NT2/D1 (cell line): ENCODE data around the gene HNF1B.

ENCODE experiments used
- DNase-seq: peaks from one replicate; pipeline ENCODE4 v3.0.0-alpha.2; 2011; ENCODE audit warnings: low read depth, low spot score
- H3K27me3 ChIP-seq: 2 replicates; pipeline ENCODE4 v1.6.0; 2011; ENCODE audit warnings: mild to moderate bottlenecking; ENCODE audit not compliant: insufficient read length, insufficient read depth
- H3K36me3 ChIP-seq: 2 replicates; pipeline ENCODE4 v1.6.1; 2011; ENCODE audit warnings: mild to moderate bottlenecking, low read length, mixed read lengths; ENCODE audit not compliant: insufficient read depth, insufficient read length
- H3K4me1 ChIP-seq: 2 replicates; pipeline ENCODE4 v1.5.1; 2011; ENCODE audit not compliant: insufficient read depth, insufficient read length
- H3K4me3 ChIP-seq: 2 replicates; pipeline ENCODE4 v1.5.1; 2011; ENCODE audit warnings: low read depth; ENCODE audit not compliant: insufficient read length
- H3K9ac ChIP-seq: 2 replicates; pipeline ENCODE4 v1.6.0; 2011; ENCODE audit warnings: low read depth; ENCODE audit not compliant: insufficient read length
- H3K9me3 ChIP-seq: 2 replicates; pipeline ENCODE4 v1.5.1; 2011; ENCODE audit warnings: mild to moderate bottlenecking, low read length; ENCODE audit not compliant: insufficient read depth
- SUZ12 ChIP-seq: IDR thresholded peaks from 2 replicates; pipeline ENCODE4 v1.6.1; 2011; ENCODE audit not compliant: insufficient read length, insufficient read depth; ENCODE audit errors: extremely low read depth
- YY1 ChIP-seq: IDR thresholded peaks from 2 replicates; pipeline ENCODE4 v1.6.1; 2011; ENCODE audit not compliant: insufficient read length, insufficient read depth
- ZNF274 ChIP-seq: IDR thresholded peaks from 2 replicates; pipeline ENCODE4 v1.6.1; 2011; ENCODE audit warnings: mild to moderate bottlenecking, low read depth, low read length

Gene HNF1B

DNA sequence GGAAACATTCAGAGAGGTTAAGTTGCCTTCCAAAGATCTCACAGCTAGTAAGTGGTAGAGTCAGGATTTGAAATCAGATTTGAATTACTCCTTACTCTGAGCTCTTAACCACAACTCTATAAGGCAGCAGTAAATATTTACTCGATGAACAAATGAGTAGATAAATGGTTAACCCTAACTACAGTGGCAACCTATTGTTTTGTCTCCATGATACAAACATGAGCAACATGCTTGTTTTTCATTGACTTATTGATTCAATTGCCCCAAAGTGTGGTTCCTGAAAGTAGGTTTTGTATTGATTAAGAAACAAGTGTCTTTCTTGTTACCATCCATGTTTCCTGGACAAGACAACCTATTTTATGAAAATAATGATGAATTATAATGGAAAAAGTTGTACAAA, 66.8 kb downstream of the HNF1B start:
- no peaks in the 10 kb centered on the region for H3K27me3 ChIP-seq
- TF ChIP-seq ZNF274 (no peak), SUZ12 (no peak), YY1 (no peak)

DNA sequence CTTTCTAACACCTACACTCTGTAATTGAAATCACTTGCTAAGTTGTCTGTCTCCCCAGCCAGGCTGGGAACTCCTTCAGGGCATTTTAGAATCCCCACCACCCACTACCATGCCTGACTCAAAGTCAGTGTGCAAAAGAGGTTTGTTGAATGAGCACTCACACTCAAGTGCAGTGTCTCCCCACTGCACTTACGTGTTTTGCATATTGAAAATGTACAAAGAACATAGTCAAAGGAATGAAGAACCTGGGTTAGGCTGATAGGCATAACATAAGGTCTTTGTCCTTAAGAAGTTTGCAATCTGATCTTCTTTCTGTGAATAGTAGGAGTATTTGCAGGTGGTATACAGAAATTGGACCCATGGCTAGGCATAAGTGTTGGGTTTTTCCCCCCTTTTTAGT, 67.8 kb downstream of the HNF1B start:
- no peak overlapping the region for H3K9ac ChIP-seq
- no peak for TF ChIP-seq ZNF274
- no peak for TF ChIP-seq YY1
- no peak for TF ChIP-seq SUZ12
- H3K4me1 ChIP-seq: peaks cover 7% of the 10 kb centered on the region

More for the DNA sequence above, 66.8 kb downstream of the HNF1B start:
- Histone ChIP-seq H3K36me3 (no peaks in the 10 kb centered on the region), H3K4me1 (peaks cover 7% of the 10 kb centered on the region), H3K9me3 (peaks cover 11% of the 10 kb centered on the region), H3K9ac (no peak overlapping the region), H3K4me3 (no peak overlapping the region)
- no peak for DNase-seq

DNA sequence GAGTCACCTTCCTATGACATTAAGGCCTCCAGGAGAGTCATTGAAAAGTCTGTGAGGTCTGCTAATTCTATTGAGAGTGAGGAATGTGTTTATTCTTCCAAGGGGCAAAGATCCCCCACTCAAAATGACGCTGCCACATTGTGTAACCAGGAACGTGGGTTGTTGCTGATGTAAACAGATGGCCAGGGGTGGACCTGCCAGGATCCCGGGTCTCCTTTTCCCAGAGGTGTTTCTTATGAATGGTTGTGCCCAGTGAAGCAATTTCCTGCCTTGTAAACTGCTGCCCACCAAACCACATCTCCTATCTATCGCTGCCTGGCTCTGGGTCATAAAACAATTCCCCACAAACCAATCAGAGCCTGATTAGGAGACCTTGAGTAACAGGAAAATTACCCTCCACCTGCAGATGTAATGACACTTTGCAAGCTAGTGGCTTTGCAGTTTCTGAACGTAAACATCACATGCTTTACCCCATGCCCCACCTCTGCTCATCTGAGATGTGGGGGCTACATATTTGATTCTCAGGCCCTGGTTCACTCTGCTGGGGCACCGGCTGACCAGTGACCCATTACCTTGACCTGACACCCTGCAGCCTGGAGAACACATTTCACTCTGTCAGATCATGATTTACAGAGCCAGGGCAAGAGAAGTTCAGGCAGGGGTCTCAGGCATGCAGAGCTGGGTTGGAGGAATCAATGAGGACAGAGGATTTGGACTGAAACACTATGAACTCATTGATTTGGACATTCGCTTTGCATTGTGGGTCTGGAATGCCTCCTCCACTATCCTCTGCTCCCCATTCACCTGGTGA, 68.5 kb downstream of the HNF1B start:
- Histone ChIP-seq H3K27me3 (no peaks in the 10 kb centered on the region), H3K4me1 (peaks cover 7% of the 10 kb centered on the region), H3K36me3 (no peaks in the 10 kb centered on the region), H3K9me3 (peaks cover 11% of the 10 kb centered on the region), H3K4me3 (no peak overlapping the region), H3K9ac (no peak overlapping the region)
- TF ChIP-seq ZNF274 (no peak), YY1 (no peak), SUZ12 (no peak)
- no peak for DNase-seq

More for the DNA sequence above, 67.8 kb downstream of the HNF1B start:
- no peak for DNase-seq
- Histone ChIP-seq H3K27me3 (no peaks in the 10 kb centered on the region), H3K36me3 (no peaks in the 10 kb centered on the region), H3K4me3 (no peak overlapping the region), H3K9me3 (peaks cover 11% of the 10 kb centered on the region)

DNA sequence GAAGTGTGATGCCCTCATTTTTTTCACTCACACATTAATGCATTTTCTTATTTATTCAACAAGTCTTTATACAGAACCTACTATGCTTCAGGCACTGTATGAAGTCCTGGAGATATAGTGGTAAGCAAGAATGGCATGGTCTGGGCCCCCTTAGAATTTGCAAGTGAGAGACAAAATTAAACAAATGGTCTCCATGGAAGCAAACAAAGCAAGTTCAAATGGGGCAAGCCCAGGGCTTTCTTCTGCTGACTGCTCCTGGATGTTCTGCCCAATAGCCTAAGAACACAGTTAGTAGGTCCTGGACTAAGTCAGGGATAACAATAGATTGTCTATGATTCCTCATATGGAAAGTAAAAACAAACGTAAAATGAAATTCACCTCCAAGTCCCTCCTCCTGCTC, 70.3 kb downstream of the HNF1B start:
- no peak for DNase-seq
- Histone ChIP-seq H3K4me3 (no peak overlapping the region), H3K27me3 (no peaks in the 10 kb centered on the region), H3K9me3 (peaks cover 11% of the 10 kb centered on the region), H3K4me1 (peaks cover 10% of the 10 kb centered on the region), H3K36me3 (no peaks in the 10 kb centered on the region), H3K9ac (no peak overlapping the region)
- TF ChIP-seq YY1: no peak
- TF ChIP-seq ZNF274: no peak
- TF ChIP-seq SUZ12: no peak

DNA sequence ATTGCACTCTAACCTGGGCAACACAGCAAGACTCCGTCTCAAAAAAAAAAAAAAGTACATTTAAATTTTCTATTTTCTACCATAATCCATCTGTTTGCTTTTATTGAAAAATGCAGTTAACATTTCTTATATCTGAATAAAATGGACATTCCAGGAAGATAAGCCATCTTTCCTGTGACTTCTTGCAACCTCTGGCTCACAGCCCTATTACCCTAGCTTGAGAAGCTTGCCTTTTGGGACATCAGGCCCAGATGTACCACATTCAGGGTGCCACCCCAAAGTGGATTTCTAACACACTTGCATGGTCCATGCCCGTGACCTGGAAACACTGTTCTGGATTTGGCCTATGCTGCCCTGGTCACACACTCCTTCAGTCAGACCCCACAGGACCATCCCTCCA, 71.5 kb downstream of the HNF1B start:
- no peak for TF ChIP-seq YY1
- TF ChIP-seq ZNF274: no peak
- no peak for TF ChIP-seq SUZ12
- Histone ChIP-seq H3K4me3 (no peak overlapping the region), H3K4me1 (peaks cover 10% of the 10 kb centered on the region), H3K36me3 (no peaks in the 10 kb centered on the region), H3K27me3 (no peaks in the 10 kb centered on the region), H3K9me3 (peaks cover 5% of the 10 kb centered on the region; the same call in 1 of the 2 replicates), H3K9ac (no peak overlapping the region)
- DNase-seq: no peak

GRCh38 chr17:37672548-37673078, 72.2 kb downstream of the HNF1B start:
- Histone ChIP-seq H3K9me3 (no peaks in the 10 kb centered on the region), H3K4me3 (no peak overlapping the region), H3K27me3 (peaks cover 2% of the 10 kb centered on the region), H3K36me3 (no peaks in the 10 kb centered on the region), H3K9ac (no peak overlapping the region), H3K4me1 (peaks cover 10% of the 10 kb centered on the region)
- no peak for DNase-seq
- TF ChIP-seq SUZ12: no peak
- no peak for TF ChIP-seq ZNF274
- TF ChIP-seq YY1: no peak

DNA sequence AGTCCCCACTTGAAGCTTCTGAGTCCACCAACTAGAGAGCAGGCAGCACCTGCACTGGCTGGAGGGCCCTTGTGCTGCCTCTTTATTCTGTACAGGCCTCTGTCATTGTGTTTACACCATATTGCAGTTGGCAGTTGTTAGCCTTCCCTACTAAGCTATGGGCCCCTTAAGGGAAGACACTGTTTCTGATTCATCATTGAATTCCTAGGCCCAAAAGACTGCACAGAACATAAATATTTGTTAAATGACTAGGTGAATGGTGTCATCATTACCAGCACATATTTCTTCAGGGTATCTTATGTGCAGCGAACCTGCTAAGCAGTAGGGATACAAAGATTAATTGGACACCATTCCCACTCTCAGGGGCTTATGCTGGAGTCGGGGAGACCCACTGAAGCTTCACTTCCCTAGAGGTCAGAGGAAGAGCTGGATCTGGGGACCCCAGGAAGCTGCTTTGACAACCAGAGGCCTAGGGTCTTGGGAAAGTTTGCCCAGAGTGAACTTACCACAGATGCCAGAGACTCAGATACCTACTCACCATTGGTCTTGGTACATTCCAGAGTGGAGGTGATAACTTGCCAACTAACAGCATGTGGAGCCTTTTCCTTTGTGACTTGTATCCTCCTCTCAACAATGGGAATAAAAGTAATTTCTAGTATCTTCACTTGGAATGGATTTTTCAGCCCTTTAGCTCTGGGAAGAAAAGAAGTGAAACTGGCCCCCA, 72.9 kb downstream of the HNF1B start:
- Histone ChIP-seq H3K9me3 (no peaks in the 10 kb centered on the region), H3K4me3 (no peak overlapping the region), H3K27me3 (peaks cover 2% of the 10 kb centered on the region), H3K9ac (no peak overlapping the region), H3K4me1 (peaks cover 9% of the 10 kb centered on the region), H3K36me3 (no peaks in the 10 kb centered on the region)
- no peak for DNase-seq
- no peak for TF ChIP-seq YY1
- TF ChIP-seq ZNF274: no peak
- TF ChIP-seq SUZ12: no peak
